ENCODE measurements around the gene ISG15. TPM values are rescaled to one million over a fixed set of nuclear protein-coding genes. Genes with fewer than 3 reads are reported as not detected.

ISG15 gene
- total and polyA plus RNA-seq, 2 of the 13 experiments (the other 11 are each of a cell fraction or from before 2014, with no cell fraction given): 42.1 to 54.9 TPM

DNA sequence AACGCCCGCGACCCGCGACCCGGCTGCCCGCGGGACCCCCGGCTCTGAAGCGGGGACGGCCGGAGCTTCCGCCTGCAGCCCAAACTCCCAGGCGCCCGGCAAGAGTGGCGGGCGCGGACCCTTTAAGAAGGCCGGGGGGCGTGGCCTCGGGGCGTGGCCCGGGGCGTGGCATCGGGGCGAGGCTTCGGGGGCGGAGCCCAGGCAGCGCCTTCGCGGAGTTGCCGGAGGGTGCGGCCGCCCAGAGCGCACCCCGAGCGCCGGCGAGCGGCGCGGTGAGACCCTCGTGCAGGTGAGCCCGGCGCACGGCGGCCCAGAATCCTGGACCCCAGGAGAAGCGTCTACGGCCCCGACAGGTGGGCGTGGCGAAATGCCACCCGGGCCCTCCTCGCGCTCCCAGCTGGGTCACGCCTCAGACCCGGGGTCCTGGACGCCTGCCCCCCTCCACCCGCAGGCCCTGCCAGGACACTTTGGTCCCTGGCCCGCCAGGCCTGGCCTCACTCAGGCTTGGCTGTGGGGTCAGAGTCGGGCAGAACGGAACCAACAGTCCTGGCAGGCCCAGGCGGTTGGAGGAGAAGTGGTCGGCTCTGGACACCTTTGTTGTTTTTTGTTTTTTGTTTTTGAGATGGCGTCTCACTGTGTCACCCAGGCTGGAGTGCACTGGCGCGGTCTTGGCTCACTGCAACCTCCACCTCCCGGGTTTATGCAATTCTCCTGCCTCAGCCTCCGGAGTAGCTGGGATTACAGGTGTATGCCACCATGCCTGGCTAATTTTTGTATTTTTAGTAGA lies 46.4 kb downstream of the ISG15 start (continued):
- TF ChIP-seq SNAPC4 (CRISPR knock-in tag; IDR thresholded peaks at IDR 0.05) (no peak), TBX3 (IDR thresholded peaks at IDR 0.05; ENCODE audit: borderline replicate concordance) (no peak), SP4 (CRISPR knock-in tag; IDR thresholded peaks at IDR 0.05) (peak; percentile 98), FOXC1 (CRISPR knock-in tag; IDR thresholded peaks at IDR 0.05; ENCODE audit: borderline replicate concordance) (0 out of 2 replicates have a peak, but pooled peaks have one; percentile 11), RFXANK (CRISPR knock-in tag; IDR thresholded peaks at IDR 0.05) (no peak), ZNF282 (IDR thresholded peaks at IDR 0.05; ENCODE audit: partially characterized antibody) (no peak), NFYC (CRISPR knock-in tag; IDR thresholded peaks at IDR 0.05) (no peak), ZNF414 (CRISPR knock-in tag; IDR thresholded peaks at IDR 0.05) (no peak), FOXO1 (CRISPR knock-in tag; IDR thresholded peaks at IDR 0.05) (no peak), ZNF543 (CRISPR knock-in tag; IDR thresholded peaks at IDR 0.05) (0 out of 2 replicates have a peak, but pooled peaks have one; percentile 29), SRY (CRISPR knock-in tag; IDR thresholded peaks at IDR 0.05) (peak; percentile 28; the same call in 1 of the 2 replicates), KDM5B (CRISPR knock-in tag; IDR thresholded peaks at IDR 0.05; ENCODE audit: borderline replicate concordance) (0 out of 2 replicates have a peak, but pooled peaks have one; percentile 1), PHF20 (CRISPR knock-in tag; IDR thresholded peaks at IDR 0.05) (peak; percentile 26; the same call in 1 of the 2 replicates), ZNF746 (CRISPR knock-in tag; IDR thresholded peaks at IDR 0.05) (no peak; the same call in 1 of the 2 replicates), SP5 (CRISPR knock-in tag; IDR thresholded peaks at IDR 0.05; ENCODE audit: borderline replicate concordance, low read depth) (peak; percentile 64), ZNF770 (CRISPR knock-in tag; IDR thresholded peaks at IDR 0.05) (peak; percentile 40; the same call in 1 of the 2 replicates), AKAP8 (CRISPR knock-in tag; IDR thresholded peaks at IDR 0.05) (no peak; the same call in 1 of the 2 replicates), ZNF773 (CRISPR knock-in tag; IDR thresholded peaks at IDR 0.05; ENCODE audit: borderline replicate concordance) (no peak), AGO1 (IDR thresholded peaks at IDR 0.05; ENCODE audit: low read depth, low read length, poor library complexity, severe bottlenecking) (peak; percentile 69), NCOA5 (CRISPR knock-in tag; IDR thresholded peaks at IDR 0.05) (no peak)
- TF ChIP-seq, protein P1, sequence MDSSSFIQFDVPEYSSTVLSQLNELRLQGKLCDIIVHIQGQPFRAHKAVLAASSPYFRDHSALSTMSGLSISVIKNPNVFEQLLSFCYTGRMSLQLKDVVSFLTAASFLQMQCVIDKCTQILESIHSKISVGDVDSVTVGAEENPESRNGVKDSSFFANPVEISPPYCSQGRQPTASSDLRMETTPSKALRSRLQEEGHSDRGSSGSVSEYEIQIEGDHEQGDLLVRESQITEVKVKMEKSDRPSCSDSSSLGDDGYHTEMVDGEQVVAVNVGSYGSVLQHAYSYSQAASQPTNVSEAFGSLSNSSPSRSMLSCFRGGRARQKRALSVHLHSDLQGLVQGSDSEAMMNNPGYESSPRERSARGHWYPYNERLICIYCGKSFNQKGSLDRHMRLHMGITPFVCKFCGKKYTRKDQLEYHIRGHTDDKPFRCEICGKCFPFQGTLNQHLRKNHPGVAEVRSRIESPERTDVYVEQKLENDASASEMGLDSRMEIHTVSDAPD (CRISPR knock-in tag; IDR thresholded peaks at IDR 0.05): no peak

Measured in HepG2 (cell line).